GM21576 (cell line): Measurements from ENCODE around the gene MSL1.

Experiments used
- ATAC-seq: cut with Tn5 transposase; IDR thresholded peaks from one replicate; pipeline ENCODE4 v1.9.1; 2021; ENCODE audit warnings: mild to moderate bottlenecking, moderate library complexity; ENCODE audit not compliant: unreplicated experiment

MSL1 gene

DNA sequence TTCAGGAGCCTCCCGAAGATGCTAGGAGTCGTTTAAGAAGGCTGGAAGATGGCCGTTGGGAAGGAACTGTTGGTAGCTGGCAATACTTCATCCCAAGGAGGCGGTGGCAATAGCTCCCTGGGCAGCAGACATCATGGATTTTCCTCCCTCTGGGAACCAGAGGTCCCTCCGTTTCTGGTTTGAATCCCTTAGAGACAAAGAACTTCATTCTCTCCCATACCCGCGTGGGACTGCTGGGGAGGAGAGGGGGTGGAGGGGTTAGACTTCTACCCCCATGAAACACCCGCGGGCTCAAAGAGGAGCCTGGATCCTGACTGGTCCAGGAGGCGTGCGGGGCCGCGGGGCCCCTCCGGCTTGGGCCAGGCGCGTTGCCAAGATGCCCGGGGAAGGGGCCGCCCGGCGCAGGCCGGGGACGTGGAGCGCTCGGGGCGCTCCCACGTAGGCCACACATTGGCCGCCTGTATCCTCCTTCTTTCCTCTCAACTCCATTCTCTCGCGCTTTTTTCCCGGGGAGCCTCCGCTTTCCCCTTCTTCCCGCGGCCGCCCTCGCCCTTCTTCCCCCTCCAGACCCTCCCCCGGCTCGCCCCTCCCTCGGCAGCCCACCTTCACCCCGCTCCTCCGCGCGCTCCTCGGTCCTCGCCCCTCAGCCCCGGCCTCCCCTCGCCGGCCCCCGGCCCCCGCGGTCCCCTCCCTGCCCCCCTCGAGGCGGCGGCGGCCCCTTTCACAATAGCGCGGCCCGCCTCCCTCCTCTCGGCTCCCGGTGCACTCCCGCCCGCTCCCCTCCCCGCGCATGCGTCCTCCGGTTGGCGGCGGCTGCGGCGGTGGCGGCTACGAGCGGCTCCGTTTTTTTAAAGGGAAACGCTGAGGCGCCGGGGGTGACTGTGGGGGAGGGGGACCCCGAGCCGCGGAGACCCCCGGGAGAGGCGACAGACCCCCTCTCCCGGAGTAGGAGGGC is at the start of gene MSL1:
Gene MSL1, plus strand, starts transcription at position 791 of the 955 bp plus-strand sequence. CDS start 642 bp downstream, outside the sequence.
- ATAC-seq = peak; percentile 60

DNA sequence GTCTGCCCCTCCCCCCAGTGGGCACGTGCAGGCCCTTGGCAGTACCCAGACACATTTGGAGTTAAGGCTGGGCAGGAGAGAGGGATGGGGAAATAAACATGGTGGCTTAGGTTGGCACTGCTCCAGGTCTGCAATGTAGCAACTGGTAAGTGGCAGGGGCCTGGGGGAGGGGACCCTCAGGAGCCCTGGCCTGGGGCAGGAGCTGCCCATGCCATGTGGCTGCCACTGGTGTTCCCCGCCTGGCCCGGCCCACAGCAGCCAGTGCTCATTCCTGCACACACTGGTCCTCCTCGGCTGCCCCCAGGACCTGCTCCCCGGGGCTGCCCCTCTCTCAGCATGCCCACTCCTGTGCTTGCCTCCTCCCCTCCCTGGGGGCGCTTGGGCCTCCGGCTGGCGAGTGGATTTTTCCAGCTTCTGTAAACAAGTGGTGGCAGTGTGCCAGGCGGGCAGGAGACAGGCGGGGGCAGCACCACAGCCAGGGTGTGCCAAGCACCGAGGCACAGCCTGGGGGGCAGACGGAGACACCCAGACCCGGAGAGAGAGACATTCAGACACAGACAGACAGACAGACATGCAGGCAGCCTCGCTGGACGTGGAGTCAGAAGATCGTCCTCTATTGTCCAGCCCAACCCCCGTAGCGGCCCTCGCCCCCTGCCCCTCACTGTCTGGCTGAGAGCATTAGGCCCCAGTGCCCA is 49.6 kb upstream of the MSL1 start:
- no peak for ATAC-seq

DNA sequence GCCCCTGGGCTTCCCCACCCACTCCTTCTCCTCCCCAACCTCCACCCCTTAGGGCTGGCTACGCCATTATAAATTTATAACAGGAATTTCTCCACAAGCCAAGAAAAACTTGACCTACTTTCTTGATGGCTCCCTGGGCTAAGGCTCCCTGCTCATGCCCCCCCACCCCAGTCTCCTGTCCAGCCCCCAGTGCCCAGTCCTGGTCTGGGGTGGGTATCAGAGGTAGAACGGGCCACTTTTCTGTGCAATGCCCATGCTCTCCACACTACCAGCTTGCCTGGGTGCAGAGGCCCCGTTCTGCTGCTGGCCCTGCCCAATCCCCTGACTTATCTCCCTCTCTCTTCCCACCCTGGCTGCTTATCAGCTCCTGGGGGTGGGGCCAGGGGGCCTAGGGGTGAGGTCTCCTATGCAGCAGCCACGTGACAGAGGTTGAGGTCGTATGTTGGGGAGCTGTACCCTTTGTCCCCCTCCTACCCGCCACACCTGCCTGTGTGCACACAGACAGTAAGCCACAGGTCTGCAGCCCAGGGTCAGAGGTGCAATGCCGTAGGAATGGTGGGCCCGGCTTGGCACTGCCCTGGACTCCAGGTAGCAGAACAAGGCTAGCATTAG is 48.9 kb upstream of the MSL1 start:
- ATAC-seq = no peak

GRCh38 chr17:40073454-40074174 is 48.2 kb upstream of the MSL1 start:
- ATAC-seq = no peak

DNA sequence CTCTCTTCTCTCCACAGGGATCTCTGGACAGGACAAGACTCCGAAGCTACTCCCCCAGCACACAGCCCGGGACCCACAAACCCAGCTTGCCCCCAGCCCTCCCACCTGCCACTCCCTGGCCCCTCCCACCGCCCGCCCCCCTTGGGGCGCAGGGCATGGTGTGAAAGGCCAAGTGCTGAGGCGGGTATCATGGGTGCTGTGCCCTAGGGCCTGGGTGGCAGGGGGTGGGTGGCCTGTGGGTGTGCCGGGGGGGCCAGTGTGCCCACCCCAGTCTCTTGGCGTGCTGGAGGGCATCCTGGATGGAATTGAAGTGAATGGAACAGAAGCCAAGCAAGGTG is 47.6 kb upstream of the MSL1 start:
- ATAC-seq = no peak

GRCh38 chr17:40074871-40075200 is 46.9 kb upstream of the MSL1 start:
- no peak for ATAC-seq

- no peak for ATAC-seq
Observed at GRCh38 chr17:40075201-40075941, 46.4 kb upstream of the MSL1 start.

GRCh38 chr17:40075942-40076498 is 45.8 kb upstream of the MSL1 start:
- no peak for ATAC-seq

DNA sequence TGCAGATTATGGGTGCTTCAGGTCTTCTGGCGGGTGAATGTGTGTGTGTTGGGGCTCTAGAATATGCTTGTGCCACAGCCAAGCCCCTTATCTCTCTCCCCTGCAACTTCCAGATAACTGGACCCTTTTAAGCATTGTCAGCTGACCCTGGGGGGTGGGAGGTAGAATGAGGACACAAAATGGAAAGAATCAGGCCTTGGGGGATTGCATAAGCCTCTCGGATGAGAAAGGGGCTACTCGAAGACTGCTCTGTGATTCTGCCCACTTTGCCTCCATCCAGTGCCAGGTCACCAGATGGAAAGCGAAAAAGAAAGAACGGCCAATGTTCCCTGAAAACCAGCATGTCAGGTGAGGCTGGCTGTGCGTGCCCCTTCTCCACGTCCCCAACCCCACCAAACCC is 45.2 kb upstream of the MSL1 start:
- ATAC-seq = no peak

DNA sequence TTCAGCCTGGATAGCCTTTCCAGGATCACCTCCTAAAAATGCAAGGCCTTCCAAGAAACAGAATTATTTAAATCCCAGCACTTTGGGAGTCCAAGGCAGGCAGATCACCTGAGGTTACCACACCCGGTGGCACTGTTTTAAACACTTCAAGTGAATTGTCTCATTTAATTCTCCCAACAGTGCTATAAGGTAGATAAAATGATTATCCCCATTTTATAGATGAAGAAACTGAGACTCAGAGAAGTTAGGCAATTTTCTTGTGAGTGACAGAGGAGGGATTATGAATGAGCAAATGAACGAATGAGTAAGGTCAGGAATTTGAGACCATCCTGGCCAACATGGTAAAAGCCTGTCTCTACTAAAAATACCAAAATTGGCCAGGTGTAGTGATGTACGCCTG is 42.2 kb upstream of the MSL1 start:
- no peak for ATAC-seq

DNA sequence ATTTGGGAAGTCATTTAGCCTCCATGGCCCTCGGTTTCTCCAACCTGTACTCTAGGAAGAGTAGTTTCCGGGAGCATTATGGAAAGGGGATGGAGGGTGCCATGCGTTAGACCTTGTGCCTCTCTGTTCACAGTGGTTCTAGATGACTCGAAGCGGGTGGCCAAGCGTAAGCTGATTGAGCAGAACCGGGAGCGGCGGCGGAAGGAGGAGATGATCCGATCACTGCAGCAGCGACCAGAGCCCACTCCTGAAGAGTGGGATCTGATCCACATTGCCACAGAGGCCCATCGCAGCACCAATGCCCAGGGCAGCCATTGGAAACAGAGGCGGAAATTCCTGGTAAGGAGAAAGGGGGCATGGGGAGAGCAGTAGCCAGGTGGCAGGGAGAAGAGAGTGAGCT is 37.3 kb upstream of the MSL1 start:
- ATAC-seq = no peak

- ATAC-seq = no peak
Observed at GRCh38 chr17:40086150-40087044, 35.4 kb upstream of the MSL1 start.

DNA sequence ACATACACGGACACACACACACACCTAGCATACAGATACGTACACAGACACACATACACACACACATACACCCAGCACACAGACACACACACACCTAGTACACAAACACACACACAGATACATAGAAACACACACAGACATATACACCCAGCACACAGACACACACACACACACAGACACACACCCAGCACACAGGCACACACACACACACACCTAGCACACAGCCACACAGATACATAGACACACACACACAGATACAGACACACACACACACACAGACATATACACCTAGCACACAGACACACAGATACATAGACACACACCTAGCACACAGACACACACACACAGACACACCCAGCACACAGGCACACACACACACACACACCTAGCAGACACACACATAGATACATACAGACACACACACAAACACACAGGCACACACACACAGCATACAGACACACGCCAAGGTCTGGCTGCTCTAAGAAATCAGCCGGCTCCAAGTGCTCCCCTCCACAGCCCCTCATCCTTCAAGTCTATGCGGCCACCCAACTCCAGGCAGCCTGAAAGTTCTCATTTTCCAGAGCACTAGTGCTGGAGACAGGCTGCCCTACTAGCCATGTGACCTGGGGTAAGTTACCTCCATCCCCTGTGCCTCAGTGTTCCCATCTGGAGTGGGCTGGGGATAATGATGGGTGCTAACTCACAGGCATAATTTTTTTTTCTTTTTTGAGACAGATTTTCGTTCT is 34.5 kb upstream of the MSL1 start:
- ATAC-seq = no peak

- no peak for ATAC-seq
Observed at GRCh38 chr17:40087903-40088718, 33.7 kb upstream of the MSL1 start.

DNA sequence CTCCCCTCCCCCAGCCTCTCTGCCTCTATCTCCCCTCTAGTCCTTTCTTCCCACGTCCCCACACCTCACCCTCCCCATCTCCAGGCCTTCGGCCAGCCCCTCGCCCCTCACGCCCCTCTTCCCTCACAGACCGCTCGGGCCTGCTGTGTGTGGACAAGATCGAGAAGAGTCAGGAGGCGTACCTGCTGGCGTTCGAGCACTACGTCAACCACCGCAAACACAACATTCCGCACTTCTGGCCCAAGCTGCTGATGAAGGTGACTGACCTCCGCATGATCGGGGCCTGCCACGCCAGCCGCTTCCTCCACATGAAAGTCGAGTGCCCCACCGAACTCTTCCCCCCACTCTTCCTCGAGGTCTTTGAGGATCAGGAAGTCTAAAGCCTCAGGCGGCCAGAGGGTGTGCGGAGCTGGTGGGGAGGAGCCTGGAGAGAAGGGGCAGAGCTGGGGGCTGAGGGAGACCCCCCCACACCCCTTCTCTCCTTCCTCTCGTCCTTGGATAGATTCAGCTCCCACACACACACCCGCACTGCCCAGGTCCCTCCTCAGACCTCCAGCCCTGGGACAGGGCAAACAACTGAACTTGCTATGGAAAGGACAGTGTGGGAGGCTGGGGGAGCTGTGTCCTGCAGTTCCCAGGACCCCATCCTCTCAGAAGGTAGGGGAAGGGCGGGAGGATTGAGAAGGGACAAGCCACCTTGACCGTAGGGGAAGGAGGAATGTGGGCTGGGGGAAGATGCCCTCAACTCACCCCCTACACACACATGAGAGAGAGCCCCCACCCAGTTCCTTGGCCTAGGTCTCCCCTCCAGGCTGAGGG is 32.5 kb upstream of the MSL1 start:
- no peak for ATAC-seq

- no peak for ATAC-seq
Observed at GRCh38 chr17:40090237-40091119, 31.3 kb upstream of the MSL1 start.
